Amniotic stem cell (primary cell): ENCODE results near the gene CDK10.

Experiments used
- DNase-seq: peaks from one replicate; lab custom pipeline; 2025; lab: John Stamatoyannopoulos, UW

Gene CDK10

DNA sequence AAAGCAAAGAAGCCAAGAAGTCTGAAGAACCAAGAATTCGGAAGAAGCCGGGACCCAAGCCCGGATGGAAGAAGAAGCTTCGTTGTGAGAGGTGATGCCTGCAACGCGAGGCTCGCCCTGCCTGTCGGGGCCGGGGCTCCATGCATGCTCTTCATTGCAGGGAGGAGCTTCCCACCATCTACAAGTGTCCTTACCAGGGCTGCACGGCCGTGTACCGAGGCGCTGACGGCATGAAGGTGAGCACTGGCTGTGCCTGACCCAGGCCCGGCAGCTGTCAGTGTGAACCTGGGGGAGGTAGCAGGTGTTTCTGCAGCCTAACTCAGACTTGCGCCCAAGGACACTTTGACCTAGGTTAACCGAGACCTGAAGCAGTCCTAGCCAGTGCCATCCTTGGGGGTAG lies 46.8 kb downstream of the CDK10 start:
- no peak for DNase-seq

DNA sequence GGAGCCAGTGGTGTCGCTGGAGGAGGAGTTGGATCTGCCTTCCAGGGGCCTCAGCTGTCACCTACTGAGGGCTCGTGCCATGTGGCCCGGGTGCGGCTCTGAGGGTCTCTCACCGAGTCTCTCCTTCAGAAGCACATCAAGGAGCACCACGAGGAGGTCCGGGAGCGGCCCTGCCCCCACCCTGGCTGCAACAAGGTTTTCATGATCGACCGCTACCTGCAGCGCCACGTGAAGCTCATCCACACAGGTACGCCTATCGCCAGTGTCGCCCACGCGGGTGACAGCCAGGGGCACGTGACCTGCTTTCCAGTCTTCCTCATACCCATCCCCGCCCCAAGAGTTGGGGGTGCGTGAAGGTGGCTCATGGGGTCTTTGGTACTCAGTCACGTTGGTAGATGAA lies 47.3 kb downstream of the CDK10 start:
- no peak for DNase-seq

DNA sequence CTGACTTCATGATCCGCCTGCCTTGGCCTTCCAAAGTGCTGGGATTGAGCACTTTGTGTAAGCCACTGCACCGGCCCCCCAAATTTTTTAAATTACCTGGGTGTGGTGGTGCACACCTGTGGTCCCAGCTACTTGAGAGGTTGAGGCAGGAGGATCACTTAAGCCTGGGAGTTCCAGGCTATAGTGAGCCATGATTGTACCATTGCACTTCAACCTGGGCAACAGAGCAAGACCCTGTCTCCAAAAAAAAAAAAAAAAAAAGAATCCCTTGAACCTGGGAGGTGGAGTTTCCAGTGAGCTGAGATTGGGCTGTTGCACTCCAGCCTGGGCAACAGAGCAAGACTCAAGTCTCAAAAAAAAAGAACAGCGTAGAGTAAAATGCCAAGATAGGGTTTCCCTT lies 50.1 kb downstream of the CDK10 start:
- no peak for DNase-seq

DNA sequence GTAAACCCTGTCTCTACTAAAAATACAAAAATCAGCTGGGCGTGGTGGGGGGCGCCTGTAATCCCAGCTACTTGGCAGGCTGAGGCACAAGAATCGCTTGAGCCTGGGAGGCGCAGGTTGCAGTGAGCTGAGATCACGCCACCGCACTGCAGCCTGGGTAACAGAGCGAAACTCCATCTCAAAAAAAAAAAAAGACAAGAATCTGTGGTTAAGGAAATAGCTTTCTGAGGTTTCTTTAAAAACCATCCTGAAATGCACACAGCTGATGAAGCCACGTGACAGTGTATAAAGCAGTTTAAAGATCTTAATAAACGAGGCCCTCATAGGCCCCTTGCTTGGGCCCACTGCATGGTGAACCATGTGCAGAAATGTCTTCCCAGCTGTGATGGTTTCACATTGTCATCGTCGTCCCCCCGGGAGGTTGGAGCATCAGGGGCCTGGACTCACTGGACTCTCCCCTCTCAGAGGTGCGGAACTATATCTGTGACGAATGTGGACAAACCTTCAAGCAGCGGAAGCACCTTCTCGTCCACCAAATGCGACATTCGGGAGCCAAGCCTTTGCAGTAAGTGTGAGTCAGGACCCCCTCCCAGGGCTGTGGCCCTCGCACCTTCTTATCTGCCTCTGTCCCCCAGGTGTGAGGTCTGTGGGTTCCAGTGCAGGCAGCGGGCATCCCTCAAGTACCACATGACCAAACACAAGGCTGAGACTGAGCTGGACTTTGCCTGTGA lies 51.0 kb downstream of the CDK10 start:
- DNase-seq, result no peak

DNA sequence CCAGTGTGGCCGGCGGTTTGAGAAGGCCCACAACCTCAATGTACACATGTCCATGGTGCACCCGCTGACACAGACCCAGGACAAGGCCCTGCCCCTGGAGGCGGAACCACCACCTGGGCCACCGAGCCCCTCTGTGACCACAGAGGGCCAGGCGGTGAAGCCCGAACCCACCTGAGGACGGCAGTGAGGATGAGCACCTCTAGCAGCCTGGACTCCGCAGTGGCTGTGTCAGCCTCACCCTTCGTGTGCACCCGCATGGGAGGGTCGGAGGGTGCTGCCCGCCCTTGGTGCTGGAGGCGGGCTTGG lies 51.5 kb downstream of the CDK10 start:
- DNase-seq, result no peak

DNA sequence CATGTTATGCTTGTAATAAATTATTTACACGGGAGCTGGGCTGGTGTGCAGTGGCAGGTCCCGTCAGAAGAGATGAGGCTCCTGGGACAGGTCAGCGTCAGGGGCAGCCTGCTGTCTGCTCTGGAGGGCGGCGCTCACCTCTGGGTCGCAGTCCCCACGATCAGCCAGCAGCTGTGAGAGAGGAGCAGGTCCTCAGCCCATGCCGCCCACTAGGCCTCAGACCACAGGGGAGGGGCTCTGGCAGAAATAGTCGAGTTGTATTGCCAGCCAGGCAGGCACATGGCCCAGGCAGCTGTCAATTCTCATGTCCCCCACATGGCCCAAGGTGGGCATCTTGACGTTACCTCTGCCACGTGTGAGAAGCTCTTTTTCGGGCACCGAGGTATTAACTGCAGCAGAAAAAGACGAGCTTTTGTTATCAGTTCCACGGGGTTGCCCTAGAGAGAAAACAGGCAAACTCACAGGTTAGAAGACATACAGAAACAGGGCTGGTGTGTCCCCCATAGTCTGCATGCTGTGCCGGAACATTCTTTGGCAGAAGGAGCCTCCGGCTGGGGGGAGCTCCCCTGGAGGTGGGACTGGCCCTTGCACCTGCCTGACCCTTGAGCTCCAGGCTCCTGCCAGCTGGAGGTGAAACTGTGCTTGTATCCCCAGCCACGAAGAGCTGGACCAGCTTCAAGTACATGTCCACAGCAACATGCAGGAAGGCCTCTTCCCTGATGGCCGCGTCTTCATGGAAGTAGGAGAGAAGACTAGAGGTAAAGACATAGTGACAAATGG lies 52.2 kb downstream of the CDK10 start:
- no peak for DNase-seq

DNA sequence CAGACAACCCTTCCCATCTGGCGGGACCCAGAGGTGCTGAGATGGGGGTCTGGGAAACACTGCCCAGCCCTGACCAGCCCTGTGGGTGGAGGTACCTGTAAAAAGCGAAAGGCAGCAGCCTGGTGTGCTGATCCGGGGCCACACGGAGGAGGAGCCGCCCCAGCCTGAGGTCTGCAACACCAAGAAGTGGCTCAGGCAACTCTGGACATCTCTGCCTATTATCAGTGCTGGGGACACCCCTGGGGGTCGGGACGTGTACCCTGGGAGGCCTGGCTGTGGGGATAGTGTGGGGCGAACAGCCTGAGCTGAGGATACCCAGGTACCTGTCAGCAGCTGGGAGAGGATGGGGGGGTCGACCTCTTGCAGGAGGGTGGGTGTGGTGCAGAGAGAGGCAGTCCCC lies 52.9 kb downstream of the CDK10 start:
- no peak for DNase-seq

DNA sequence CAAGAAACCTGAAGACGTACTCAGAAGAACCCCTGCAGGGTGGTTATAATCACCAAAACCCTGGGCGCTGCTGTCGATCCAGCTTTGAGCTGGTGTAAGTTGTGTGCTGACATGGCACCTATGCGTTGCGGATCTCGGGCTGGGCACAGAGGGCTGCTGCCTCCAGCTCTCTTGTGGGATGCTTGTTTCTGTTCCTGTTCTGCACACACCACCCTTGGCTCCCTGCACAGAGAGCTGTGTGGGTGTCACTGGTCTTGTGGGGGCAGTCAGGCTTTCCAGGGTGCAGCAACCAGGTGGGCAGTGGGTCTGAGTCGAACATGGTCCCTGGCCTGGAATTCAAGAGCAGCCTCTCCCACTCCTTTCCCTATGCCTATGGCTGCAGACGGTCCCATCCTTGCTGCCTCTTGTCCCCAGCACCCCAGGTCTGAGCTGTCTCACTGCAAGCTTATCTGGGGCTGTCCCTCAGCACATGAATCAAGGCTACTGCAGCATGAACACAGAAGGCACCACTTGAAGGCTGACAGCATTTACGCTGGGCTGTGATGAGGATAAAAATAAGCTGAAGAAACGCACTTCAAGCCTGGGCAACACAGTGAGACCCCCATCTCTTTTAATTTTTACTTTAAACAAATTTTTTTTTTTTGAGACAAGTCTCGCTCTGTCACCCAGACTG lies 55.0 kb downstream of the CDK10 start:
- no peak for DNase-seq

DNA sequence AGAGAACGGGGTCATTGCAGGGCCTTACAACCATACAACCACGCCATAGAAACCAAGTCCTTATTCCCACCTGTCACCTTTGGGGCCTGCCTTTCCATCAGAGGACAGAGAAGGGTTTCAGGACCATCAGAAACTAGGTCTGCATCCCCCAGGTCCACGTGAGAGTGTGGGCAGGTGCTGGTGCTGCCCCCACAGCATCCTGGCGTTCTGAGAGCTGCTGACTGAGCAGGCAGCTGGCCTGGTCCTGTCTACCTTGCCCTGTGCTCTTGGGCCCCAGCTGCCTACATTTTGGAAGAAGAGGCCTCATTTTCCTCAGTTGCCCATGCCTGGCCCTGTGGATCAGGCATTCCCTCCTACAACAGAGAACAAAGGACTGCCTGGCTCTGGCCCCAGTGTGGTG lies 56.5 kb downstream of the CDK10 start:
- no peak for DNase-seq

DNA sequence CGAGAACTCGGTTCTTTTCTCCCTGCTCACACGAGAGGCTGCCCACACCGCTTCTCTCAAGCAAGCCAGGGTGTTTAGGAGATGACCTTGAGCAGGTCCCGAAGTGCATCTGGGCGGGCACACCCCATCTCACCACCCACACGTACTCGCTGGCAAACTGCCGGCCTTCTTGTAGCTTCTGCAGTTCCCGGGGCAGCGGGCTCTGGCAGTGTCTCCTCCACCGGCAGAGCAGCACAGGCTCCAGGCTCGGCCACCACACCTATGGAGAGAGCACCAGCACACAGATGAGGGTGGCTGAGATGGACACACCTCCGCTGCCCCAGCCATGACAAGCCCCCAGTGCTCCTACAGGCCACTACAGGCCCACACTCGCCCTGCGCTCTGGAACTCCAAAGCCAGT lies 58.3 kb downstream of the CDK10 start:
- DNase-seq, result no peak
